ENCODE results near the gene CHRND. TPM values are rescaled to one million over a fixed set of nuclear protein-coding genes. Genes with fewer than 3 reads are reported as not detected.

Gene CHRND
- total and polyA plus RNA-seq, 4 donors, result not detected

DNA sequence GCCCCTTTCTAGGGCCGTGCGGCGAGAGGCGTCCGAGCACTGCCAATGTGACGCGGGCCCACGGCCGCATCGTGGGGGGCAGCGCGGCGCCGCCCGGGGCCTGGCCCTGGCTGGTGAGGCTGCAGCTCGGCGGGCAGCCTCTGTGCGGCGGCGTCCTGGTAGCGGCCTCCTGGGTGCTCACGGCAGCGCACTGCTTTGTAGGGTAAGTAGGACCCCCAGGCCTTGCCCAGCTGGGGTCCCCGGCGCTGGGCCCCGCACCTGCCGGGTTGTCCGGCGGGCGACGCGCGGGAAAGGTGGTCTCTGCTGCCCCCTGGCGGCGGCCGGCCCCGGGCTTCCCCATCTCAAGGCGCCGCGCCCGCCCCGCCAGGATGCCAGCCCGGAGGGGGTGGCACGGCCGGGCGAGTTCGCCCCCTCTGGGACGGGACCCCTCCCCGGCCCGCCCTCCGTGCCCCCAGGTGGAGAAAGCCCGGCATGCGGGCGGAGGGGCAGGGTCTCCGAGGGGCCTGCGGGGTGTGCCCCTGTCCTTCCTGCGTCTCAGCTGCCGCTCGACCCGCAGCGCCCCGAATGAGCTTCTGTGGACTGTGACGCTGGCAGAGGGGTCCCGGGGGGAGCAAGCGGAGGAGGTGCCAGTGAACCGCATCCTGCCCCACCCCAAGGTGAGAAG lies 3.9 kb upstream of the CHRND start:
- intact Hi-C loops (cut with DNase I), result loop anchor here in 1 of 2 donors (10.0 kb wide), 1 partner anchor 617 kb away; no protein-coding TSS in a partner anchor
- Histone ChIP-seq H3K4me1 (ENCODE audit: control insufficient read depth in 1 of 2, insufficient read depth in 2 of 2, low read length in 2 of 2) (no peaks in the 10 kb centered on the region), H3K27ac (ENCODE audit: low read depth in 1 of 2, low read length in 2 of 2) (no peak overlapping the region), H3K4me3 (ENCODE audit: low read length in 2 of 2) (no peak overlapping the region), H3K36me3 (ENCODE audit: control insufficient read depth in 1 of 2, insufficient read depth in 2 of 2, low read length in 1 of 2) (no peaks in the 10 kb centered on the region), H3K27me3 (ENCODE audit: control insufficient read depth in 1 of 2, insufficient read depth in 2 of 2, low read length in 1 of 2) (no peaks in the 10 kb centered on the region), H3K9me3 (ENCODE audit: control insufficient read depth, low read length) (no peaks in the 10 kb centered on the region)
- DNase-seq (peak; percentile 61 to 91), ATAC-seq (ENCODE audit: low FRiP score) (no peak)
- 3 to 4% methylated on average over 51 to 66 of the region's 66 CpGs for WGBS, 2 donors

DNA sequence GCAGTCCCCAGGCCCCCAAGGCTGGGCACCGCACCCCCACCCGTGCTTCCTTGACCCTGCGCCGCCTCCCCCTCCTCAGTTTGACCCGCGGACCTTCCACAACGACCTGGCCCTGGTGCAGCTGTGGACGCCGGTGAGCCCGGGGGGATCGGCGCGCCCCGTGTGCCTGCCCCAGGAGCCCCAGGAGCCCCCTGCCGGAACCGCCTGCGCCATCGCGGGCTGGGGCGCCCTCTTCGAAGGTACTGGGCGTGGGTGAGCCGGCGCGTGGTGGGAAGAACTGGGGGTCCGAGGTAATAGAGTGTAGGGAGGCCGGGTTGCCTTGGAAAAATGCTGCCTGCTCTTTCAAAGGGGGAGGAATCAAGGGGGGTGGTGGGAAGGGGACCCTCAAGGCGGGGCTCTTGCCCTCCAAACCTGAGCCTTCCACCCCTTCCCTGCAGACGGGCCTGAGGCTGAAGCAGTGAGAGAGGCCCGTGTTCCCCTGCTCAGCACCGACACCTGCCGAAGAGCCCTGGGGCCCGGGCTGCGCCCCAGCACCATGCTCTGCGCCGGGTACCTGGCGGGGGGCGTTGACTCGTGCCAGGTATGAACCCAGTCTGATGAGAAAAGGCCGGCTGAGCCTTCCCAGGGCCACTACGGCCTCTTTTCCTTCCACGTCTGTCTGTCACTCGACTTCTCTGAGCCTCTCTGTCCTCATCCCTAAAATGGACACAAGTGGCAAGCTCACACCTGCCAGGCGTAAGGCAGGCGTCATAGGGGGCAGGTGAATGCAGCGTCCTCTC lies 3.1 kb upstream of the CHRND start:
- ATAC-seq (ENCODE audit: low FRiP score) (no peak), DNase-seq (no peak)
- intact Hi-C loops (cut with DNase I), result loop anchor here in 1 of 2 donors (10.0 kb wide), 1 partner anchor 618 kb away; no protein-coding TSS in a partner anchor
- H3K4me3 ChIP-seq (ENCODE audit: low read length in 2 of 2), result no peak overlapping the region
- no peaks in the 10 kb centered on the region for H3K9me3 ChIP-seq (ENCODE audit: control insufficient read depth, low read length)
- H3K27ac ChIP-seq (ENCODE audit: low read depth in 1 of 2, low read length in 2 of 2), result no peak overlapping the region
- no peaks in the 10 kb centered on the region for H3K4me1 ChIP-seq (ENCODE audit: control insufficient read depth in 1 of 2, insufficient read depth in 2 of 2, low read length in 2 of 2)
- no peaks in the 10 kb centered on the region for H3K36me3 ChIP-seq (ENCODE audit: control insufficient read depth in 1 of 2, insufficient read depth in 2 of 2, low read length in 1 of 2)
- 14 to 17% methylated on average over 40 to 46 of the region's 46 CpGs for WGBS, 2 donors
- H3K27me3 ChIP-seq (ENCODE audit: control insufficient read depth in 1 of 2, insufficient read depth in 2 of 2, low read length in 1 of 2), result no peaks in the 10 kb centered on the region

DNA sequence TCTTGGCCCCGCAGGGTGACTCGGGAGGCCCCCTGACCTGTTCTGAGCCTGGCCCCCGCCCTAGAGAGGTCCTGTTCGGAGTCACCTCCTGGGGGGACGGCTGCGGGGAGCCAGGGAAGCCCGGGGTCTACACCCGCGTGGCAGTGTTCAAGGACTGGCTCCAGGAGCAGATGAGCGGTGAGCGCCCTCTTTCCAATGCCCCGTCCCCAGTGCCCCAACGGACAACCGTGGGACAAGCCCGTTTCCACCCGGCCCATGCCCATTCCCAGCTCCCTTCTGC lies 2.6 kb upstream of the CHRND start:
- Histone ChIP-seq H3K27me3 (ENCODE audit: control insufficient read depth in 1 of 2, insufficient read depth in 2 of 2, low read length in 1 of 2) (no peaks in the 10 kb centered on the region), H3K4me3 (ENCODE audit: low read length in 2 of 2) (no peak overlapping the region), H3K4me1 (ENCODE audit: control insufficient read depth in 1 of 2, insufficient read depth in 2 of 2, low read length in 2 of 2) (no peaks in the 10 kb centered on the region), H3K9me3 (ENCODE audit: control insufficient read depth, low read length) (no peaks in the 10 kb centered on the region), H3K36me3 (ENCODE audit: control insufficient read depth in 1 of 2, insufficient read depth in 2 of 2, low read length in 1 of 2) (no peaks in the 10 kb centered on the region), H3K27ac (ENCODE audit: low read depth in 1 of 2, low read length in 2 of 2) (no peak overlapping the region)
- DNase-seq (no peak), ATAC-seq (ENCODE audit: low FRiP score) (no peak)
- intact Hi-C loops (cut with DNase I), result loop anchor here in 1 of 2 donors (10.0 kb wide), 1 partner anchor 619 kb away; no protein-coding TSS in a partner anchor
- 12 to 14% methylated on average over 15 to 16 of the region's 16 CpGs for WGBS, 2 donors

DNA sequence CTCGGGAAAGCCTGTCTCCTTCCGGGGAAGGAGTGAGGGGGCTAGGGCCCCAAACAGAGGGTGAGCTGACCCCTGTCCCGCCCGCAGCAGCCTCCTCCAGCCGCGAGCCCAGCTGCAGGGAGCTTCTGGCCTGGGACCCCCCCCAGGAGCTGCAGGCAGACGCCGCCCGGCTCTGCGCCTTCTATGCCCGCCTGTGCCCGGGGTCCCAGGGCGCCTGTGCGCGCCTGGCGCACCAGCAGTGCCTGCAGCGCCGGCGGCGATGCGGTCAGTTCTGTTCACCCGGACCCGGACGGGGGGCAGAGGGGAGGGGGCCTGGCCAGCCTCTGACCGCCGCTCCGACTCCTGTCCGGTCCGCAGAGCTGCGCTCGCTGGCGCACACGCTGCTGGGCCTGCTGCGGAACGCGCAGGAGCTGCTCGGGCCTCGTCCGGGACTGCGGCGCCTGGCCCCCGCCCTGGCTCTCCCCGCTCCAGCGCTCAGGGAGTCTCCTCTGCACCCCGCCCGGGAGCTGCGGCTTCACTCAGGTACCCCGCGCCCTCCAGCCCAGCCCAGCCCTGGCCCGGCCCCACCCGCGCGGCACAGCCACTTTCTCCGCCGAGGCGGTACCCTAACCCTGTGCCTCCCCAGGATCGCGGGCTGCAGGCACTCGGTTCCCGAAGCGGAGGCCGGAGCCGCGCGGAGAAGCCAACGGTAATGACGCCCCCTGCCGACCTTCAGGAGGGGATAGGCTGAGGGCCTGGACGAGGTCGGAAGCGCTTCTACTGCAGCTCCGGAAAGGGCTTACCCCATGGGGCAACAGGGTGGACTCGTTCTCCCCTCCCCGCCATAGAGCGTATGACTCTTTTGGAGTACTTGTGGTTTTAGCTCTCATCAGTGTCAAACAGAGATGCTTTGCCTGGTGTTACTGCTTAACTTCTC lies 2.0 kb upstream of the CHRND start:
- DNase-seq (no peak), ATAC-seq (ENCODE audit: low FRiP score) (no peak)
- Histone ChIP-seq H3K27me3 (ENCODE audit: control insufficient read depth in 1 of 2, insufficient read depth in 2 of 2, low read length in 1 of 2) (no peaks in the 10 kb centered on the region), H3K27ac (ENCODE audit: low read depth in 1 of 2, low read length in 2 of 2) (no peak overlapping the region), H3K36me3 (ENCODE audit: control insufficient read depth in 1 of 2, insufficient read depth in 2 of 2, low read length in 1 of 2) (no peaks in the 10 kb centered on the region), H3K4me1 (ENCODE audit: control insufficient read depth in 1 of 2, insufficient read depth in 2 of 2, low read length in 2 of 2) (no peaks in the 10 kb centered on the region), H3K9me3 (ENCODE audit: control insufficient read depth, low read length) (no peaks in the 10 kb centered on the region), H3K4me3 (ENCODE audit: low read length in 2 of 2) (no peak overlapping the region)
- intact Hi-C loops (cut with DNase I), result loop anchor here in 1 of 2 donors (10.0 kb wide), 1 partner anchor 619 kb away; no protein-coding TSS in a partner anchor
- 1% methylated on average over 68 to 75 of the region's 75 CpGs for WGBS, 2 donors

DNA sequence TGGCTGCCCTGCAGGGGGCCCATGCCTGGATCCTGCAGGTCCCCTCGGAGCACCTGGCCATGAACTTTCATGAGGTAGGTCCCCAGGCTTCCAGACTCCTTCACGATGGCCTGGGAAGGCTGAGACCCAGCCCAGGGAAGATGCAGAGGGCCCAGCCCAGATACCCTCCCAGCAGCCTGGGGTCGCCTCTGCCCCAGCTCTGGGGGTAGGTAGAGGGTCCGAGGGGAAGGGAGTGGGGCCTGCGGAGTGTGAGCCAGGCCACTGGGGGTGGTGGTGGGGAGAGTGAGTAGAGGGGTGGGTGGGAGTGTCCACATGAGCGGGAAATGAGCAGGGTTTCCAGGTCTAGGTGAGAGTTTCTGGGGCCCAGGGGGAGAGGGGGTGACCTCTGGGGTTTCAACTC lies 1.2 kb upstream of the CHRND start:
- Histone ChIP-seq H3K27me3 (ENCODE audit: control insufficient read depth in 1 of 2, insufficient read depth in 2 of 2, low read length in 1 of 2) (no peaks in the 10 kb centered on the region), H3K9me3 (ENCODE audit: control insufficient read depth, low read length) (no peaks in the 10 kb centered on the region), H3K36me3 (ENCODE audit: control insufficient read depth in 1 of 2, insufficient read depth in 2 of 2, low read length in 1 of 2) (no peaks in the 10 kb centered on the region), H3K27ac (ENCODE audit: low read depth in 1 of 2, low read length in 2 of 2) (no peak overlapping the region), H3K4me1 (ENCODE audit: control insufficient read depth in 1 of 2, insufficient read depth in 2 of 2, low read length in 2 of 2) (no peaks in the 10 kb centered on the region), H3K4me3 (ENCODE audit: low read length in 2 of 2) (no peak overlapping the region)
- DNase-seq (no peak), ATAC-seq (ENCODE audit: low FRiP score) (no peak)
- intact Hi-C loops (cut with DNase I), result loop anchor here in 1 of 2 donors (10.0 kb wide), 1 partner anchor 620 kb away; no protein-coding TSS in a partner anchor
- 67 to 69% methylated on average over 5 to 6 of the region's 6 CpGs for WGBS, 2 donors

DNA sequence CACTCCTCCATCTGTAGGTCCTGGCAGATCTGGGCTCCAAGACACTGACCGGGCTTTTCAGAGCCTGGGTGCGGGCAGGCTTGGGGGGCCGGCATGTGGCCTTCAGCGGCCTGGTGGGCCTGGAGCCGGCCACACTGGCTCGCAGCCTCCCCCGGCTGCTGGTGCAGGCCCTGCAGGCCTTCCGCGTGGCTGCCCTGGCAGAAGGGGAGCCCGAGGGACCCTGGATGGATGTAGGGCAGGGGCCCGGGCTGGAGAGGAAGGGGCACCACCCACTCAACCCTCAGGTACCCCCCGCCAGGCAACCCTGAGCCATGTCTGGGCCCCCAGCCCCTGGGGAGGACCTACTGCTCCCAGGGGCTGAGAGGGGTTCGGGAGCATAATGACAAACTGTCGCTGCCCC lies 761 bp upstream of the CHRND start:
- Histone ChIP-seq H3K9me3 (ENCODE audit: control insufficient read depth, low read length) (no peaks in the 10 kb centered on the region), H3K36me3 (ENCODE audit: control insufficient read depth in 1 of 2, insufficient read depth in 2 of 2, low read length in 1 of 2) (no peaks in the 10 kb centered on the region), H3K27me3 (ENCODE audit: control insufficient read depth in 1 of 2, insufficient read depth in 2 of 2, low read length in 1 of 2) (no peaks in the 10 kb centered on the region), H3K27ac (ENCODE audit: low read depth in 1 of 2, low read length in 2 of 2) (no peak overlapping the region), H3K4me1 (ENCODE audit: control insufficient read depth in 1 of 2, insufficient read depth in 2 of 2, low read length in 2 of 2) (no peaks in the 10 kb centered on the region), H3K4me3 (ENCODE audit: low read length in 2 of 2) (no peak overlapping the region)
- ATAC-seq (ENCODE audit: low FRiP score) (no peak), DNase-seq (no peak)
- intact Hi-C loops (cut with DNase I), result loop anchor here in 1 of 2 donors (10.0 kb wide), 1 partner anchor 620 kb away; no protein-coding TSS in a partner anchor
- WGBS, 2 donors, result 78 to 82% methylated on average over 13 to 14 of the region's 14 CpGs

DNA sequence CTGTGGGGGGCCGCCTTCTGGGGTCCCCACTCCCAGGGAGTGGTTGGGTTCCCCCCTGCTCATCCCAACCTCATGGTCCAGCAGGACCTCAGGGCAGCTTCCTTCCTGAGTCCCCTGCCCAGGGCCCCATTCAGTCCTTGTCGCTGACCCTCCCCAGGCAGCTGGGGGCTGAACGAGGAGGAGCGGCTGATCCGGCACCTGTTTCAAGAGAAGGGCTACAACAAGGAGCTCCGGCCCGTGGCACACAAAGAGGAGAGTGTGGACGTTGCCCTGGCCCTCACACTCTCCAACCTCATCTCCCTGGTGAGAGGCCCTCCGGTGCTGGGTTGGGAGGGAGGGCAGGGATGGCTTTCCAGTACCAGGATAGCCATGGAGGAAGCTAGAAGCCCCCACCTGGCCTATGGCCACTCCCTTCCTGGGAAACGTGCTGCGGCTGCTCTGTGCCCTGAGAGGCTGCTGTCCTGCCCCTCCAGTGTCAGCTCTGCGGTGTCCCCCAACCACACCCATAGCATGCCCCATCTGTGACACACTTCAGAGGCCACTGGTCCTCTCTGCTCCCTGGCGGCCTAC lies 497 bp downstream of the CHRND start:
- H3K27ac ChIP-seq (ENCODE audit: low read depth in 1 of 2, low read length in 2 of 2), result no peak overlapping the region
- WGBS, 2 donors, result 77 to 83% methylated on average over 12 to 13 of the region's 13 CpGs
- H3K4me3 ChIP-seq (ENCODE audit: low read length in 2 of 2), result no peak overlapping the region
- no peaks in the 10 kb centered on the region for H3K9me3 ChIP-seq (ENCODE audit: control insufficient read depth, low read length)
- DNase-seq (no peak), ATAC-seq (ENCODE audit: low FRiP score) (no peak)
- H3K36me3 ChIP-seq (ENCODE audit: control insufficient read depth in 1 of 2, insufficient read depth in 2 of 2, low read length in 1 of 2), result no peaks in the 10 kb centered on the region
- H3K4me1 ChIP-seq (ENCODE audit: control insufficient read depth in 1 of 2, insufficient read depth in 2 of 2, low read length in 2 of 2), result no peaks in the 10 kb centered on the region
- intact Hi-C loops (cut with DNase I), result loop anchor here in 1 of 2 donors (10.0 kb wide), 1 partner anchor 622 kb away; no protein-coding TSS in a partner anchor
- no peaks in the 10 kb centered on the region for H3K27me3 ChIP-seq (ENCODE audit: control insufficient read depth in 1 of 2, insufficient read depth in 2 of 2, low read length in 1 of 2)

DNA sequence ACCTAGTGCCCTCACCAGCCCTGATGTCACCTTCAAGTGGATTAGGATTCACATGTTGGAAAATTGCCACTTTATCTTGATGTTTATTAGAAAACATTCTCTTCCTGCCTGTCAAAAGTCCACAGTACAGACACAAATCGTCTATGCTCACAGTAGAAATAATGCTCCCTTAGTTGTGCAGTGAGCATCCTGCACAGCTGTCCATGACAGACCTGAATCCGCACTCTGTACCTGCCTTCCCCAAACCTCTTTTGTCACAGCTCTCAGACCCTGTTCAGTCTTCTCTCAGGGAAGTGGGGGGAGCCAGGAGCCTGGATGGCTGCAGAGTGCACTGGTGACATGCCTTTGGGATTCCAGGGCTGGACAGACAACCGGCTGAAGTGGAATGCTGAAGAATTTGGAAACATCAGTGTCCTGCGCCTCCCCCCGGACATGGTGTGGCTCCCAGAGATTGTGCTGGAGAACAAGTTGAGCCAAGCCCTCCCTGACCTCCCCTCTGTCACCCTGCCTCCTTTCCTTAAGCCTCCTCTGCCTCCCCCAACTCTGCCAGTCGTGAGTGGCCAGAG lies 2.0 kb downstream of the CHRND start:
- ATAC-seq (ENCODE audit: low FRiP score) (no peak), DNase-seq (no peak)
- H3K4me1 ChIP-seq (ENCODE audit: control insufficient read depth in 1 of 2, insufficient read depth in 2 of 2, low read length in 2 of 2), result no peaks in the 10 kb centered on the region
- H3K27ac ChIP-seq (ENCODE audit: low read depth in 1 of 2, low read length in 2 of 2), result no peak overlapping the region
- no peaks in the 10 kb centered on the region for H3K27me3 ChIP-seq (ENCODE audit: control insufficient read depth in 1 of 2, insufficient read depth in 2 of 2, low read length in 1 of 2)
- intact Hi-C loops (cut with DNase I), result loop anchor here in 1 of 2 donors (10.0 kb wide), 1 partner anchor 623 kb away; no protein-coding TSS in a partner anchor
- 77 to 81% methylated on average over 6 of the region's 6 CpGs for WGBS, 2 donors
- no peaks in the 10 kb centered on the region for H3K9me3 ChIP-seq (ENCODE audit: control insufficient read depth, low read length)
- no peak overlapping the region for H3K4me3 ChIP-seq (ENCODE audit: low read length in 2 of 2)
- H3K36me3 ChIP-seq (ENCODE audit: control insufficient read depth in 1 of 2, insufficient read depth in 2 of 2, low read length in 1 of 2), result no peaks in the 10 kb centered on the region

All from aorta (tissue), 5 donors.